ENCODE measurements around the gene TCF15. TPM values are rescaled to one million over a fixed set of nuclear protein-coding genes. Genes with fewer than 3 reads are reported as not detected.

Gene TCF15
- total and polyA plus RNA-seq, 2 experiments from 2014 or later = not detected

DNA sequence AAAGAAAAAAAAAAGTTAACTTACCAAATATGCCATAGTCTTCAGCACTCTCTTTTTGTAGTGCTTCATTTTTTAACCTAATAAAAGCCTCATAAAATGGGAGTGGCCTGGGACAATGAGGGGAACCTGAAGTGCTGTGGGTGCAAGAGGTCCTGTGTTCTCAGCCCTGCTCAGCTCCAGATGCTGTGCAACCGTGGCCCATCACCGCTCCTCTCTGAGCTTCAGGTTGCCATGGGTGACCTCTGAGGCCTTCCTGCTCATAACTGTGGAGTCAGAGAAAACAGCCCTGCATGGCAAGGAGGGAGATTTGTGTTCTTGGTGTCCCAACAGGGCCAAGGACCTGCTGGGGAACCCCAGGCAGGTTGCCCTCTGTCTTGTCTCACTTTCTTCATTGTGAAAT is 10.0 kb downstream of the TCF15 start:
- Histone ChIP-seq H3K4me1 (ENCODE audit: insufficient read depth) (no peaks in the 10 kb centered on the region), H3K9me3 (ENCODE audit: low read depth) (no peaks in the 10 kb centered on the region), H3K4me2 (no peak overlapping the region), H3K9me2 (replicated peaks; ENCODE audit: insufficient read depth) (no peaks in the 10 kb centered on the region), H3K79me2 (no peaks in the 10 kb centered on the region), H3K27ac (no peak overlapping the region), H3K27me3 (peaks cover 4% of the 10 kb centered on the region), H3K4me3 (no peak overlapping the region), H2AFZ (no peak overlapping the region), H3K36me3 (replicated peaks; ENCODE audit: insufficient read depth, low read depth) (no peaks in the 10 kb centered on the region), H4K20me1 (ENCODE audit: insufficient read depth, poor library complexity, severe bottlenecking) (no peaks in the 10 kb centered on the region)
- WGBS (ENCODE audit: low lambda C conversion rate, missing lambda C conversion rate) = 97% methylated on average over 2 of the region's 2 CpGs
- TF ChIP-seq EZH2 (IDR thresholded peaks at IDR 0.05; ENCODE audit: borderline replicate concordance) (no peak), EZH2phosphoT487 (IDR thresholded peaks at IDR 0.05; ENCODE audit: low read depth, severe bottlenecking, unreplicated experiment) (no peak)
- TF ChIP-seq, protein P1, sequence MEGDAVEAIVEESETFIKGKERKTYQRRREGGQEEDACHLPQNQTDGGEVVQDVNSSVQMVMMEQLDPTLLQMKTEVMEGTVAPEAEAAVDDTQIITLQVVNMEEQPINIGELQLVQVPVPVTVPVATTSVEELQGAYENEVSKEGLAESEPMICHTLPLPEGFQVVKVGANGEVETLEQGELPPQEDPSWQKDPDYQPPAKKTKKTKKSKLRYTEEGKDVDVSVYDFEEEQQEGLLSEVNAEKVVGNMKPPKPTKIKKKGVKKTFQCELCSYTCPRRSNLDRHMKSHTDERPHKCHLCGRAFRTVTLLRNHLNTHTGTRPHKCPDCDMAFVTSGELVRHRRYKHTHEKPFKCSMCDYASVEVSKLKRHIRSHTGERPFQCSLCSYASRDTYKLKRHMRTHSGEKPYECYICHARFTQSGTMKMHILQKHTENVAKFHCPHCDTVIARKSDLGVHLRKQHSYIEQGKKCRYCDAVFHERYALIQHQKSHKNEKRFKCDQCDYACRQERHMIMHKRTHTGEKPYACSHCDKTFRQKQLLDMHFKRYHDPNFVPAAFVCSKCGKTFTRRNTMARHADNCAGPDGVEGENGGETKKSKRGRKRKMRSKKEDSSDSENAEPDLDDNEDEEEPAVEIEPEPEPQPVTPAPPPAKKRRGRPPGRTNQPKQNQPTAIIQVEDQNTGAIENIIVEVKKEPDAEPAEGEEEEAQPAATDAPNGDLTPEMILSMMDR (IDR thresholded peaks at IDR 0.05; ENCODE audit: poor library complexity) = no peak
- no peak for DNase-seq (ENCODE audit: low spot score)

DNA sequence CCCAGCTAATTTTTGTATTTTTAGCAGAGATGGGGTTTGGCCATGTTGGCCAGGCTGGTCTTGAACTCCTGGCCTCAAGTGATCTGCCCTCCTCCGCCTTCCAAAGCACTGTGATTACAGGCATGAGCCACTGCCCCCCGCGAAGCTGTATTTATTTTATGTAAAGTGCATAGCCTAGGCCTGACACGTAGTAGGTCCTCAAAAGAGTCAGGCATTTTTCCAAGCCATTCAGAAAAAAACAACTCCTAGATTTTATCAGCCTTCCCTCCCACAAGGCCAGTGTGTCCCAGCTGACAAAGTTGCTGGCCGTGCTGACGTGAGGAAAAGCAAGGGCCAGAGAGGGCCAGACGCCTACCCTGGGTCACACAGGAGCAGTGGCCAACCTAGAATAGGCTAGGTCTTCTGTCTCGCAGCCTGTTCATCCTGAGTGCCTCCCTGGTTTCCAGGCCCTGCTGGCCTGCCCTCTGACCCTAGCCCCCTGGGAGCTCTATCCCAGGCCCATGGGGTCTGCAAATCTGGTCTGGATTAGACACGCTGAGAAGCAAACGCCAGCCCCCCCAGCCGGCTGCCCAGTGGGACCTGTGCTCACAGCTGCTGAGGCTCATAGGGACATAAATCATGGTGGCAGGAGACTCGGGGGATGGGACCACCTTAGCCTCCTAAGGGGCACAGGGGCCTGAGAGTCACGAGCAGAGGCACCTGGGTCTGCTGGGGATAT is 11.8 kb downstream of the TCF15 start:
- no peaks in the 10 kb centered on the region for H3K27me3 ChIP-seq
- H3K27ac ChIP-seq = no peak overlapping the region
- TF ChIP-seq, protein P1 (IDR thresholded peaks at IDR 0.05; ENCODE audit: poor library complexity) = no peak
- TF ChIP-seq EZH2 (IDR thresholded peaks at IDR 0.05; ENCODE audit: borderline replicate concordance) (no peak), EZH2phosphoT487 (IDR thresholded peaks at IDR 0.05; ENCODE audit: low read depth, severe bottlenecking, unreplicated experiment) (no peak)
- no peaks in the 10 kb centered on the region for H3K9me2 ChIP-seq (replicated peaks; ENCODE audit: insufficient read depth)
- DNase-seq (ENCODE audit: low spot score) = no peak
- no peaks in the 10 kb centered on the region for H3K79me2 ChIP-seq
- H3K36me3 ChIP-seq (replicated peaks; ENCODE audit: insufficient read depth, low read depth) = no peaks in the 10 kb centered on the region
- no peaks in the 10 kb centered on the region for H3K9me3 ChIP-seq (ENCODE audit: low read depth)
- no peaks in the 10 kb centered on the region for H4K20me1 ChIP-seq (ENCODE audit: insufficient read depth, poor library complexity, severe bottlenecking)
- no peak overlapping the region for H3K4me3 ChIP-seq
- WGBS (ENCODE audit: low lambda C conversion rate, missing lambda C conversion rate) = 75% methylated on average over 13 of the region's 13 CpGs
- H3K4me1 ChIP-seq (ENCODE audit: insufficient read depth) = no peaks in the 10 kb centered on the region
- no peak overlapping the region for H2AFZ ChIP-seq
- no peak overlapping the region for H3K4me2 ChIP-seq

DNA sequence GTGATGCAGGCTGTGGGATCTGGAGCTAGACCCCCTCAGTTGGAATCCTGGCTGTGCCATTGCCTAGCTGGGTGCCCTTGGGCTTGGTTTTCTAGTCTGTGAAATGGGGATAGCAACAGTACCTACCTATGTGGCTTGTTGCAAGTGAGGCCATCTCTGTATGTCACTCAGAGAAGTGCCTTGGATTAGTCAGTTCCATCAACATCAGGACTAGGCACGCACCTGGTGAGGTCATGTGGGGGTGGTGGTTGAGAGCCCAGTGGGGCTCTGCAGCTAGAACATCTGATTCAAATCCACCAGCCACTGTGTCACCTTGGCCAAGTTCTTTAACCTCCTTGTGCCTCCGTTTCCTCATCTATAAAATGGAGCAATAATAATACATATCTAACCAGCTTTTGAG is 12.5 kb downstream of the TCF15 start:
- Histone ChIP-seq H3K27ac (no peak overlapping the region), H3K79me2 (no peaks in the 10 kb centered on the region), H3K4me3 (no peak overlapping the region), H3K4me1 (ENCODE audit: insufficient read depth) (no peaks in the 10 kb centered on the region), H4K20me1 (ENCODE audit: insufficient read depth, poor library complexity, severe bottlenecking) (no peaks in the 10 kb centered on the region), H3K36me3 (replicated peaks; ENCODE audit: insufficient read depth, low read depth) (no peaks in the 10 kb centered on the region), H2AFZ (no peak overlapping the region), H3K27me3 (no peaks in the 10 kb centered on the region), H3K9me3 (ENCODE audit: low read depth) (no peaks in the 10 kb centered on the region), H3K9me2 (replicated peaks; ENCODE audit: insufficient read depth) (no peaks in the 10 kb centered on the region), H3K4me2 (no peak overlapping the region)
- TF ChIP-seq EZH2 (IDR thresholded peaks at IDR 0.05; ENCODE audit: borderline replicate concordance) (no peak), EZH2phosphoT487 (IDR thresholded peaks at IDR 0.05; ENCODE audit: low read depth, severe bottlenecking, unreplicated experiment) (no peak)
- TF ChIP-seq, protein P1 (IDR thresholded peaks at IDR 0.05; ENCODE audit: poor library complexity) = no peak
- DNase-seq (ENCODE audit: low spot score) = no peak
- 100% methylated on average over 2 of the region's 2 CpGs for WGBS (ENCODE audit: low lambda C conversion rate, missing lambda C conversion rate)

All from hepatocyte (in vitro differentiated cells).